ENCODE results near the gene MAU2.

MAU2 gene

DNA sequence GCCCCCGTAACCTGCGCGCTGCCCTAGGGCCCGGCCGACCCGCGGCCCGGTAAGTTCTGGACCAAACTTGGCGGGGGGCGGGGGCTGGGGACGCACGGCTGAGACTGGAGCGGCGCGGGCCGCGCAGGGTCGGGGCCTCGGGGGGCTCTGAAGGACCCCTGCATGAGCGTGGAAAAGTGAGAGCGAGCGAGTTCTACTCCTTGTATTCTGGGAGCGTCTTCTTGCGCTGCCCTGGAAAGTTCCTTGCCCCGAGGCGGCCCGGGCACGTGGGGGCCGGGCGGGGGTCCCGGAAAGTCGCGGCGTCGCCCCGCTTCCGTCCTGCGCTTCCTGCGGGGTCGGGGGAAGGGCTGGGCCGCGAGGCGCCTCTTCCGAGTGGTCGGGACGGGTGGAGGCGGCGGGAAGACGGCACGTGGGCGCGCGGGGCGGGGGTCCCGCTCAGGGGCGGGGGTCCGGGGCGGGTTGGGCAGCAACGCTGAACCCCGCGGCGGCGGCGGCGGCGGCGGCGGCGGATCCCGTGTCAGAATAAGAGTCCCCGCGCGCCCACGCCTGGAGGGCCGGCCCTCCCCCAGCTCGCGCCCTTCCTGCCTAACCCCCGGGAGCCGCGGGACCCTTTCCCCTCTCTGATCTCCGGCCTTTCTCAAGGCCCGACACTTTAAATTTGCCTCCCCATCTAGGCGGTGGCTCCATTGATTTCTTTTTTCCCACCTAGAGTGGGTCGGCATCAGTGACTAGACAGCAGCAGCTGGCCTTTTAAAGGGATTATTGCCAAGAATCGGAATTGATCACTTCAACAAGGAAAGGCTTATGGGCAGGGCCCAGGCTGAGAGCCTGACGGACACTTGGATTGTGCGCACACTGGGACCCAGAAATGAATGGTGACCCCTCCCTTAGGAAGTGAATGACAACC lies 85.6 kb downstream of the MAU2 start:
- H3K9me3 Mint-ChIP-seq: no peaks in the 10 kb centered on the region
- TF ChIP-seq CTCF (IDR thresholded peaks at IDR 0.05; ENCODE audit: unreplicated experiment in 3 of 3): no peak
- no peaks in the 10 kb centered on the region for H3K27me3 Mint-ChIP-seq (ENCODE audit: low read depth)
- peak overlapping the region; percentile 98 to 100 (median 100) for H3K4me3 Mint-ChIP-seq
- H3K27ac Mint-ChIP-seq: peak overlapping the region; percentile 95 to 97 (median 96)
- no peaks in the 10 kb centered on the region for H3K36me3 Mint-ChIP-seq (ENCODE audit: low read depth)
- H3K4me1 Mint-ChIP-seq: peaks cover 59% of the 10 kb centered on the region

DNA sequence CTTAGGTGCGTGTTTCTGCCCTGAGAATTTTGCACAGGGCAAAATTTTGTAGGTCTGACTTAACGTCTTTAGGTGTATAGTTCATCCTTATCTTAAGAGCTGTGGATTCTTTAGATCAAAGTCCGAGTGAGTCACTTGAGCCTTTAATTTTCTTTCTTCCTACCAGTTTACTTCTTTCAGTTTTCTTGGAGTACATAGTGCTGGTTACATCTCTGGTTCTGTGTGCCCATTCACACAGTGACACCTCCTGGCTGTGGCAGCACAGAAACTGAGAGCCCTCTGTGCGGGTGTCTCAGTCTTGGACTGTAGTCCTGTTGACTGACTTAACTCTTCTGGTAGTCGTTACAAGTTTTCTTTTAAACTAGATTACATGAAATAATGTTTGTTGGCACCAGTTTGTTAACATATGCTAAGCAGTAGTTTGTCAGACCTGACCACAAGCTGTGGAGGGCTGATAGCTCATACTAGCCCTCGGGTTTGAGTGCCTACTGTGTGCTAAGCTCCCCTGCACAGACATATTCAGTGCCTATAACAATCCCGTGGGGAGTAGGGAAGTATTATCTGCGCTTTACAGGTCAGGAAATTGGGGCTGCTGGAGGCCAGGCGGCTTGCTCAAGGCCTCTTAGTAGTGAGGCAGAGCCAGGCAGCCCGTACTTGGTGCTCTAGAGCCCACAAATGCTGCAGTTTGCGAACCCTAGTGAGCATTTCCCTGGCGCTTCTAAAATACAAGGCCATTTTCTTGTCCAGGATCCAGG lies 86.4 kb downstream of the MAU2 start:
- no peaks in the 10 kb centered on the region for H3K27me3 Mint-ChIP-seq (ENCODE audit: low read depth)
- H3K4me3 Mint-ChIP-seq: peak overlapping the region; percentile 98 to 100 (median 100)
- H3K36me3 Mint-ChIP-seq (ENCODE audit: low read depth): no peaks in the 10 kb centered on the region
- peak in 2 of 3 experiments; percentile 9 to 14 for TF ChIP-seq CTCF (IDR thresholded peaks at IDR 0.05; ENCODE audit: unreplicated experiment in 3 of 3)
- H3K9me3 Mint-ChIP-seq: no peaks in the 10 kb centered on the region
- peak overlapping the region; percentile 95 to 97 (median 96) for H3K27ac Mint-ChIP-seq
- H3K4me1 Mint-ChIP-seq: peaks cover 63% of the 10 kb centered on the region

DNA sequence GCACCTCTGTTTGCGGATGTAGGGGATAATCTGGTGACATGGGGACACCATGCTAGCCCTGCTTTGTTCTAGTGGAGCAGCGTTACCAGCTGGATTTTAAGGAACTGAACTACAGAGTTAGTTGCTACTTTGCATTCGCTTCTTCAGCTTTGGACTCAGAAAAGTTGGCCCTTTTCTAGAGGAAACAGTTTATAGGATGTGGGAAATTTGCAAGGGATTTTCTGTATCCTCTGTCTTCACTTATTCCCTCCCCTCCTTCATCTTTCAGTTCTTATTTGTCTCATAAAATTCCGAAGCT lies 87.0 kb downstream of the MAU2 start:
- Mint-ChIP-seq H3K36me3 (ENCODE audit: low read depth) (no peaks in the 10 kb centered on the region), H3K9me3 (no peaks in the 10 kb centered on the region), H3K4me3 (peak overlapping the region; percentile 98 to 100 (median 100)), H3K27me3 (ENCODE audit: low read depth) (no peaks in the 10 kb centered on the region), H3K27ac (peak overlapping the region; percentile 95 to 97 (median 96)), H3K4me1 (peaks cover 63% of the 10 kb centered on the region)
- TF ChIP-seq CTCF (IDR thresholded peaks at IDR 0.05; ENCODE audit: unreplicated experiment in 3 of 3): no peak
